Raji (cell line): ENCODE results near the gene UBA6.

Experiments used
- POLR2A ChIP-seq: IDR thresholded peaks from 2 replicates; pipeline ENCODE4 v1.6.1; 2011; ENCODE audit warnings: low read depth, low read length, control low read depth; ENCODE audit not compliant: insufficient read depth

Gene UBA6

GRCh38 chr4:67691328-67691727 is 9.6 kb downstream of the UBA6 start:
- TF ChIP-seq POLR2A = no peak

- no peak for TF ChIP-seq POLR2A
Observed at GRCh38 chr4:67687636-67688035, 13.3 kb downstream of the UBA6 start.

- no peak for TF ChIP-seq POLR2A
Observed at GRCh38 chr4:67685532-67685859, 15.5 kb downstream of the UBA6 start.

- no peak for TF ChIP-seq POLR2A
Observed at GRCh38 chr4:67684839-67685531, 16.0 kb downstream of the UBA6 start.

GRCh38 chr4:67682266-67682665 is 18.7 kb downstream of the UBA6 start:
- TF ChIP-seq POLR2A = no peak

GRCh38 chr4:67680581-67681222 is 20.3 kb downstream of the UBA6 start:
- no peak for TF ChIP-seq POLR2A

- TF ChIP-seq POLR2A = no peak
Observed at GRCh38 chr4:67678612-67679011, 22.3 kb downstream of the UBA6 start.

- no peak for TF ChIP-seq POLR2A
Observed at GRCh38 chr4:67674098-67674497, 26.9 kb downstream of the UBA6 start.

- no peak for TF ChIP-seq POLR2A
Observed at GRCh38 chr4:67668315-67668714, 32.6 kb downstream of the UBA6 start.

- no peak for TF ChIP-seq POLR2A
Observed at GRCh38 chr4:67660418-67660817, 40.5 kb downstream of the UBA6 start.

GRCh38 chr4:67659065-67659464 is 41.9 kb downstream of the UBA6 start:
- TF ChIP-seq POLR2A = no peak

GRCh38 chr4:67658302-67658701 is 42.7 kb downstream of the UBA6 start:
- no peak for TF ChIP-seq POLR2A

- no peak for TF ChIP-seq POLR2A
Observed at GRCh38 chr4:67651536-67651935, 49.4 kb downstream of the UBA6 start.

- TF ChIP-seq POLR2A = no peak
Observed at GRCh38 chr4:67638136-67638535, 62.8 kb downstream of the UBA6 start.

GRCh38 chr4:67635331-67635730 is 65.6 kb downstream of the UBA6 start:
- no peak for TF ChIP-seq POLR2A

- TF ChIP-seq POLR2A = no peak
Observed at GRCh38 chr4:67634741-67635140, 66.2 kb downstream of the UBA6 start.

- TF ChIP-seq POLR2A = no peak
Observed at GRCh38 chr4:67632492-67632891, 68.5 kb downstream of the UBA6 start.

GRCh38 chr4:67624939-67625338 is 76.0 kb downstream of the UBA6 start:
- no peak for TF ChIP-seq POLR2A

- TF ChIP-seq POLR2A = no peak
Observed at GRCh38 chr4:67616478-67616877, 84.5 kb downstream of the UBA6 start.
